H1 (cell line): ENCODE measurements around the gene NUP205. TPM values are rescaled to one million over a fixed set of nuclear protein-coding genes. Genes with fewer than 3 reads are reported as not detected.

Experiments
- CTCF ChIA-PET: fragments of 300-600 bp; sonication (Branson Sonifier 250); formaldehyde crosslinking; loops from one replicate; lab custom pipeline; 2021; ENCODE audit not compliant: partially characterized antibody; lab: Charles Lee
- POLR2A ChIA-PET: fragments of 300-600 bp; sonication (Branson Sonifier 250); formaldehyde crosslinking; loops from one replicate; lab custom pipeline; 2021; ENCODE audit warnings: inconsistent platforms; ENCODE audit not compliant: partially characterized antibody; lab: Charles Lee
- DNase-seq, 2 experiments: peaks; one replicate each; pipeline versions ENCODE4 v3.0.0 to v3.0.0-alpha.2; 2010 to 2022; ENCODE audit warnings: low spot score in 2 of 2, low read depth in 1 of 2, mixed read lengths in 1 of 2
- FAIRE-seq: peaks from 2 replicates; lab custom pipeline; 2011; peaks lifted over from hg19 to GRCh38; lab: Jason Lieb, UNC
- H2AFZ ChIP-seq: 2 replicates; pipeline ENCODE4 v1.8.1; 2012; ENCODE audit warnings: low read length, inconsistent platforms
- H2AK5ac ChIP-seq: 2 replicates; pipeline ENCODE4 v1.6.1; 2013; ENCODE audit warnings: low read depth, low read length
- H2BK120ac ChIP-seq: replicated peaks from 2 replicates; pipeline ENCODE3; 2013; ENCODE audit warnings: low read depth, low read length, inconsistent platforms
- H2BK12ac ChIP-seq: 2 replicates; pipeline ENCODE4 v1.6.1; 2013; ENCODE audit warnings: low read depth, low read length
- H2BK15ac ChIP-seq: 2 replicates; pipeline ENCODE4 v1.6.1; 2013; ENCODE audit warnings: low read length
- H2BK20ac ChIP-seq: 2 replicates; pipeline ENCODE4 v1.6.1; 2013; ENCODE audit warnings: low read length
- H2BK5ac ChIP-seq: 2 replicates; pipeline ENCODE4 v1.6.1; 2013; ENCODE audit warnings: low read depth, low read length
- H3K14ac ChIP-seq: 2 replicates; pipeline ENCODE4 v1.6.1; 2013; ENCODE audit warnings: inconsistent platforms; ENCODE audit not compliant: insufficient read length
- H3K18ac ChIP-seq: 2 replicates; pipeline ENCODE4 v1.6.1; 2013; ENCODE audit warnings: low read length; ENCODE audit errors: extremely low read depth
- H3K23ac ChIP-seq: 2 replicates; pipeline ENCODE4 v1.6.1; 2013; ENCODE audit warnings: inconsistent platforms; ENCODE audit not compliant: insufficient read length
- H3K23me2 ChIP-seq: 2 replicates; pipeline ENCODE4 v1.6.1; 2013; ENCODE audit warnings: low read depth, low read length
- H3K27ac ChIP-seq: 2 replicates; pipeline ENCODE4 v1.6.1; 2011; ENCODE audit warnings: low read depth, low read length, inconsistent platforms
- H3K27me3 ChIP-seq, 4 experiments: replicated peaks in 1 of 4; 1 replicate in 1 of 4; 2 replicates in 3 of 4; pipeline versions ENCODE4 v1.6.1 to v1.8.1; 2011 to 2013; ENCODE audit warnings: low read length in 3 of 4, mild to moderate bottlenecking in 3 of 4, inconsistent platforms in 2 of 4, mixed read lengths in 2 of 4, moderate library complexity in 1 of 4; ENCODE audit not compliant: control insufficient read depth in 3 of 4, insufficient read depth in 3 of 4; ENCODE audit errors: extremely low read depth in 1 of 4
- H3K36me3 ChIP-seq, 4 experiments: 2 replicates each; pipeline versions ENCODE4 v1.6.1 to v1.8.1; 2011 to 2013; ENCODE audit warnings: mild to moderate bottlenecking in 4 of 4, low read length in 3 of 4, moderate library complexity in 2 of 4, control low read depth in 1 of 4, inconsistent platforms in 1 of 4; ENCODE audit not compliant: insufficient read depth in 4 of 4, control insufficient read depth in 2 of 4
- H3K4ac ChIP-seq: replicated peaks from 2 replicates; pipeline ENCODE3; 2013; ENCODE audit warnings: low read length, low read depth, mixed read lengths, inconsistent platforms; ENCODE audit not compliant: insufficient read length
- H3K4me1 ChIP-seq, 4 experiments: replicated peaks in 1 of 4; 1 replicate in 1 of 4; 2 replicates in 3 of 4; pipeline versions ENCODE4 v1.6.1 to v1.8.1; 2011 to 2013; ENCODE audit warnings: low read length in 3 of 4, inconsistent platforms in 2 of 4, mixed read lengths in 1 of 4; ENCODE audit not compliant: insufficient read depth in 4 of 4, control insufficient read depth in 3 of 4
- H3K4me2 ChIP-seq, 2 experiments: 2 replicates each; pipeline versions ENCODE4 v1.6.1 to v1.8.1; 2011 to 2013; ENCODE audit warnings: low read depth in 2 of 2, low read length in 2 of 2, control low read depth in 1 of 2, inconsistent platforms in 1 of 2, mild to moderate bottlenecking in 1 of 2; ENCODE audit not compliant: insufficient read depth in 1 of 2
- H3K4me3 ChIP-seq, 4 experiments: fragments of 200-600, 300-600 bp in 1 of 4; sonication (generic), shearing (Covaris generic), sonication (Bioruptor Twin) in 1 of 4; 2 replicates each; pipeline versions ENCODE4 v1.5.1 to v1.8.1; 2011 to 2016; ENCODE audit warnings: low read length in 4 of 4, low read depth in 3 of 4, control low read depth in 2 of 4, inconsistent platforms in 2 of 4, mild to moderate bottlenecking in 2 of 4, mixed read lengths in 1 of 4, moderate library complexity in 1 of 4; ENCODE audit not compliant: insufficient read depth in 2 of 4; ENCODE audit errors: extremely low read depth in 1 of 4
- H3K56ac ChIP-seq: replicated peaks from 2 replicates; pipeline ENCODE3; 2013; ENCODE audit warnings: low read depth, mild to moderate bottlenecking, mixed read lengths, low read length, inconsistent platforms; ENCODE audit not compliant: insufficient read length
- H3K79me1 ChIP-seq: 2 replicates; pipeline ENCODE4 v1.6.1; 2013; ENCODE audit warnings: low read depth, low read length, control low read depth
- H3K79me2 ChIP-seq, 2 experiments: 2 replicates each; pipeline versions ENCODE4 v1.6.1 to v1.8.1; 2012 to 2013; ENCODE audit warnings: low read length in 2 of 2, mild to moderate bottlenecking in 2 of 2, inconsistent platforms in 1 of 2; ENCODE audit not compliant: insufficient read depth in 2 of 2, control insufficient read depth in 1 of 2
- H3K9ac ChIP-seq, 4 experiments: replicated peaks in 1 of 4; 1 replicate in 1 of 4; 2 replicates in 3 of 4; pipeline versions ENCODE4 v1.6.1 to v1.8.1; 2011 to 2013; ENCODE audit warnings: low read depth in 3 of 4, low read length in 3 of 4, control low read depth in 2 of 4, mild to moderate bottlenecking in 2 of 4, moderate library complexity in 2 of 4, inconsistent platforms in 1 of 4; ENCODE audit errors: extremely low read depth in 1 of 4
- H3K9me3 ChIP-seq, 2 experiments: 2 replicates each; pipeline versions ENCODE4 v1.6.1 to v1.8.1; 2012 to 2013; ENCODE audit warnings: mild to moderate bottlenecking in 2 of 2, moderate library complexity in 2 of 2, control low read depth in 1 of 2, inconsistent platforms in 1 of 2, low read depth in 1 of 2, low read length in 1 of 2, mixed read lengths in 1 of 2; ENCODE audit not compliant: insufficient read depth in 2 of 2
- H4K20me1 ChIP-seq, 2 experiments: replicated peaks in 1 of 2; 2 replicates each; pipeline versions ENCODE3 to v1.8.1; 2011 to 2013; ENCODE audit warnings: inconsistent platforms in 2 of 2, low read length in 2 of 2, mild to moderate bottlenecking in 1 of 2; ENCODE audit not compliant: insufficient read depth in 2 of 2, control insufficient read depth in 1 of 2
- H4K5ac ChIP-seq: 2 replicates; pipeline ENCODE4 v1.6.1; 2013; ENCODE audit warnings: low read length, low read depth, mixed read lengths, inconsistent platforms; ENCODE audit not compliant: insufficient read length
- H4K8ac ChIP-seq: 2 replicates; pipeline ENCODE4 v1.8.0; 2013; ENCODE audit warnings: mild to moderate bottlenecking, moderate library complexity, low read length, inconsistent platforms; ENCODE audit not compliant: insufficient read depth; ENCODE audit errors: extremely low read depth
- H4K91ac ChIP-seq: replicated peaks from 2 replicates; pipeline ENCODE3; 2013; ENCODE audit warnings: low read length, mixed read lengths, inconsistent platforms; ENCODE audit not compliant: insufficient read length
- CBX8 ChIP-seq: fragments of 300-800, 300-1000 bp; sonication (generic); IDR thresholded peaks from 2 replicates; pipeline ENCODE4 v1.7.1; 2016; ENCODE audit warnings: low read depth, low read length, borderline replicate concordance
- CTBP2 ChIP-seq: IDR thresholded peaks from 2 replicates; pipeline ENCODE4 v1.7.0; 2011; ENCODE audit warnings: borderline replicate concordance, mild to moderate bottlenecking, moderate library complexity, mixed read lengths, low read length; ENCODE audit not compliant: insufficient read depth, insufficient read length
- HDAC2 ChIP-seq, 2 experiments: fragments of 300-600 bp in 1 of 2; sonication (generic) in 1 of 2; IDR thresholded peaks; 2 replicates each; pipeline ENCODE4 v1.6.1; 2011 to 2012; ENCODE audit warnings: low read depth in 2 of 2, low read length in 2 of 2, mild to moderate bottlenecking in 2 of 2, moderate library complexity in 2 of 2, borderline replicate concordance in 1 of 2, inconsistent platforms in 1 of 2
- JUN ChIP-seq: IDR thresholded peaks from 2 replicates; pipeline ENCODE4 v1.6.1; 2011; ENCODE audit warnings: low read depth, mild to moderate bottlenecking, improper control_type of control experiment, low read length
- KDM4A ChIP-seq: IDR thresholded peaks from one replicate; pipeline ENCODE4 v1.7.1; 2012; ENCODE audit warnings: low read depth, mild to moderate bottlenecking, moderate library complexity, low read length, inconsistent platforms; ENCODE audit not compliant: severe bottlenecking
- NRF1 ChIP-seq: IDR thresholded peaks from 2 replicates; pipeline ENCODE4 v1.6.1; 2011; ENCODE audit warnings: mild to moderate bottlenecking, low read depth, low read length, improper control_type of control experiment
- POLR2AphosphoS5 ChIP-seq: IDR thresholded peaks from 2 replicates; pipeline ENCODE4 v1.6.1; 2011; ENCODE audit warnings: low read depth, low read length
- SIRT6 ChIP-seq: IDR thresholded peaks from one replicate; pipeline ENCODE4 v1.7.1; 2012; ENCODE audit warnings: low read length, inconsistent platforms
- SP2 ChIP-seq: IDR thresholded peaks from 2 replicates; pipeline ENCODE4 v1.6.1; 2012; ENCODE audit warnings: mild to moderate bottlenecking, low read length, inconsistent platforms
- SUZ12 ChIP-seq: fragments of 200-600 bp; sonication (generic); IDR thresholded peaks from 2 replicates; pipeline ENCODE4 v1.6.1; 2012; ENCODE audit warnings: mild to moderate bottlenecking, inconsistent platforms, low read length, moderate library complexity, mixed read lengths
- TAF7 ChIP-seq: optimal IDR thresholded peaks from 2 replicates; pipeline ENCODE3; 2011; ENCODE audit warnings: low read depth, mild to moderate bottlenecking, inconsistent platforms, low read length, moderate library complexity, borderline replicate concordance
- ZNF274 ChIP-seq: IDR thresholded peaks from 2 replicates; pipeline ENCODE4 v1.7.0; 2012; ENCODE audit warnings: low read length, borderline replicate concordance; ENCODE audit errors: extremely low read depth
- WGBS, 2 experiments: shearing (Covaris generic) in 1 of 2; methylation state at CpG; one replicate each; pipeline versions ENCODE4 v1.1.6 to v1.1.7; 2013 to 2015; ENCODE audit warnings: low lambda C conversion rate in 2 of 2, mixed read lengths in 2 of 2, inconsistent platforms in 1 of 2, low coverage in 1 of 2, missing lambda C conversion rate in 1 of 2; ENCODE audit not compliant: insufficient replicate concordance in 2 of 2, insufficient coverage in 1 of 2, insufficient read length in 1 of 2; ENCODE audit errors: extremely low coverage in 1 of 2, missing lambda C conversion rate in 1 of 2; 5-methylcytosine and 5-hydroxymethylcytosine counted together
- polyA plus RNA-seq, 7 experiments: library from polyadenylated mRNA; depleted of rRNA in 3 of 7; stranded (reverse) in 5 of 7; unstranded in 2 of 7; fragments of >200 nt in 5 of 7; fragments of 200-250 nt in 2 of 7; gene quantifications; 1 replicate in 5 of 7; 2 replicates in 1 of 7; 4 replicates in 1 of 7; pipeline versions ENCODE4 v1.2.1 to v1.2.3, GENCODE V29; 2011 to 2013; ENCODE audit warnings: missing spikeins in 2 of 7, mixed read lengths in 2 of 7
- total RNA-seq: library from RNA; stranded (reverse); fragmentation: NEBNext Ultra II Directional; extraction: Animal tissue kit (Norgen Biotek cat#: 25700); gene quantifications from 2 replicates; pipeline ENCODE4 v1.2.1, GENCODE V29; 2021

NUP205 gene
- total and polyA plus RNA-seq, 2 of the 8 experiments (the other 6 are each of a cell fraction or from before 2014, with no cell fraction given), result 148 to 216 TPM

- H3K27ac ChIP-seq, result no peak overlapping the region
- H3K4ac ChIP-seq, result no peak overlapping the region
- no peak overlapping the region for H3K14ac ChIP-seq
- FAIRE-seq (no peak), DNase-seq (no peak)
- no peak overlapping the region for H2BK20ac ChIP-seq
- H3K9ac ChIP-seq, result no peak overlapping the region
- ChIA-PET CTCF (interaction anchor here (1.4 to 8.2 kb wide), 2 partner anchors 13 to 29 kb away, joined by 5 to 56 read pairs; no protein-coding TSS in a partner anchor), POLR2A (no interaction called here)
- H3K56ac ChIP-seq, result no peak overlapping the region
- WGBS, 2 experiments, result 93% methylated on average over 1 of the region's 1 CpG; no CpG with 5 or more reads in 1 of the 2 experiments
- H2AK5ac ChIP-seq, result no peak overlapping the region
- H3K23me2 ChIP-seq, result no peaks in the 10 kb centered on the region
- H4K5ac ChIP-seq, result no peak overlapping the region
- no peaks in the 10 kb centered on the region; the same call in 1 of the 2 replicates for H3K79me1 ChIP-seq
- H3K27me3 ChIP-seq, result no peaks in the 10 kb centered on the region
- H2AFZ ChIP-seq, result no peak overlapping the region
- H3K79me2 ChIP-seq, result no peaks in the 10 kb centered on the region
- H3K23ac ChIP-seq, result no peak overlapping the region
- H4K91ac ChIP-seq, result no peak overlapping the region
- H2BK120ac ChIP-seq, result no peak overlapping the region
- H3K4me2 ChIP-seq, result no peak overlapping the region
- H4K8ac ChIP-seq, result no peak overlapping the region
- H2BK15ac ChIP-seq, result no peak overlapping the region
- H3K4me3 ChIP-seq, result no peak overlapping the region
- H3K36me3 ChIP-seq, result peaks cover 24 to 94% (median 54%) of the 10 kb centered on the region in 4 experiments
- peaks cover 0 to 2% of the 10 kb centered on the region in 2 experiments for H4K20me1 ChIP-seq
- H3K4me1 ChIP-seq, result no peaks in the 10 kb centered on the region
- H2BK12ac ChIP-seq, result no peak overlapping the region
- H2BK5ac ChIP-seq, result no peak overlapping the region
- no peaks in the 10 kb centered on the region for H3K9me3 ChIP-seq
- H3K18ac ChIP-seq, result no peak overlapping the region
- no peak for TF ChIP-seq KDM4A
- no peak for TF ChIP-seq NRF1
- TF ChIP-seq ZNF274, result no peak
- no peak for TF ChIP-seq CTBP2
- no peak for TF ChIP-seq SUZ12
- TF ChIP-seq POLR2AphosphoS5, result no peak
- TF ChIP-seq JUN, result no peak
- no peak for TF ChIP-seq HDAC2 (IDR thresholded peaks at IDR 0.05; ENCODE audit: borderline replicate concordance in 1 of 2, low read depth in 2 of 2, low read length in 2 of 2)
- TF ChIP-seq SIRT6, result no peak
- TF ChIP-seq TAF7, result no peak
- no peak for TF ChIP-seq SP2
- TF ChIP-seq CBX8, result no peak
Observed at GRCh38 chr7:135616136-135616535, 58.4 kb downstream of the NUP205 start.
